HG02588 (cell line): ENCODE measurements around the gene DGKH.
"Not testable (repeated sequence)": the region's sequence is repeated elsewhere in the genome, so short reads cannot be mapped to it uniquely, and the experiment has no call there.

ENCODE experiments used
- ATAC-seq: cut with Tn5 transposase; IDR thresholded peaks from one replicate; pipeline ENCODE4 v1.9.1; 2021; ENCODE audit warnings: mild to moderate bottlenecking, moderate library complexity; ENCODE audit not compliant: unreplicated experiment

The DGKH gene

GRCh38 chr13:42163338-42163737 is 114.9 kb downstream of the DGKH start:
- not testable (repeated sequence) for ATAC-seq

DNA sequence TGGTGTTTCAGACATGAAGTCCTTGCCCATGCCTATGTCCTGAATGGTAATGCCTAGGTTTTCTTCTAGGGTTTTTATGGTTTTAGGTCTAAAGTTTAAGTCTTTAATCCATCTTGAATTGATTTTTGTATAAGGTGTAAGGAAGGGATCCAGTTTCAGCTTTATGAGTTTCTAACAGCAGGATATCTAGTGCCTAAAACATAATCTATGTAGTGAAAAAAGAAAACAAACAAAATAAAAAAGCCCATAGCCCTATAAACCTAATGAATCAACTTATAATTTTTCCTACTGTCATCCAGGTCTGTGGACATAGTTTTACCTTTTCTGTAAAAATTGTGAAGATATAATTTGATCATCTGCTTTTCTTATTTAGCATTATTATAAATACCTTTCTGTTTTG is 115.5 kb downstream of the DGKH start:
- ATAC-seq: not testable (repeated sequence)

DNA sequence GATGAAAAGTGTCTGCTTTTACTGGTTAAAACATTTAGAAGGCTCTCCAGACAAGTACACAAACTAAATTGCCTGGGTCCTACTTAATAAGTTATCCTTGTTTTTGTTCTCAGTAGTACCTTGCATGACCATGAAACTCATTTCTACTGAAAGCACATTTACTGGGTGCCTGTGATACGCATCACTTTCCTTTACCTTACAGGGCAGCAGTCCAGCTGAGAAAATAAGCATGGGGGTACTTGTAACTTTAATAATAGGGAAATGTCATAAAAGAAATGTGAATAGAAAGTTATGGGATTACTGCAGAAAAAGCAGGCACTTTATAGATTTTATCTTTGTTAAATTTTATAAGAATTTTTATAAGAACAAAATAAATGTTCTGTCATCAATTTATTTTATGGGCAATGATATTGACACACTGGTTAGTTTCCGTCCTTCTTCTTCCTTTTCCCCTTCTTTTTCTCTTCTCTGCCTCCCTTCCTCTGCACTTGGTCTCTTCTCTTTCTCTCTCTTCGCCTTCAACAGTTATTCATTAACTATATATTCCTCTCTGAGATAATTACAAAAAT is 116.2 kb downstream of the DGKH start:
- no peak for ATAC-seq

DNA sequence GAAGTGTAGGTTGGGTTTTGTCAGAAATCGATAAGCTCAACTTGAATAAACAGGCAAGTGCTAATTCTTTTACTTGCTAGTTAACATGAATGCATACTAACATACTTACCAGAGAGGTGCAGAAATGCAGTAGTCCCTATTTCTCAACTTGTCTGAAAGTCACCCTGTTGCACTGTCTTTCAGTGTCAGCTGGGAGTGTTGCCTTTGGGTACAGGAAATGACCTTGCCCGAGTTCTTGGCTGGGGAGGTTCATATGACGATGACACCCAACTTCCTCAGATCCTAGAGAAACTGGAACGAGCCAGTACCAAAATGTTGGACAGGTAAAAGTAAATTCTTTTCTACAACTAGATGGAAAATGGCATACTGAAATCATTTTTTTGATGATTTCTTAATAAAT is 120.0 kb downstream of the DGKH start:
- ATAC-seq: no peak

- ATAC-seq: no peak
Observed at GRCh38 chr13:42170029-42170428, 121.6 kb downstream of the DGKH start.

DNA sequence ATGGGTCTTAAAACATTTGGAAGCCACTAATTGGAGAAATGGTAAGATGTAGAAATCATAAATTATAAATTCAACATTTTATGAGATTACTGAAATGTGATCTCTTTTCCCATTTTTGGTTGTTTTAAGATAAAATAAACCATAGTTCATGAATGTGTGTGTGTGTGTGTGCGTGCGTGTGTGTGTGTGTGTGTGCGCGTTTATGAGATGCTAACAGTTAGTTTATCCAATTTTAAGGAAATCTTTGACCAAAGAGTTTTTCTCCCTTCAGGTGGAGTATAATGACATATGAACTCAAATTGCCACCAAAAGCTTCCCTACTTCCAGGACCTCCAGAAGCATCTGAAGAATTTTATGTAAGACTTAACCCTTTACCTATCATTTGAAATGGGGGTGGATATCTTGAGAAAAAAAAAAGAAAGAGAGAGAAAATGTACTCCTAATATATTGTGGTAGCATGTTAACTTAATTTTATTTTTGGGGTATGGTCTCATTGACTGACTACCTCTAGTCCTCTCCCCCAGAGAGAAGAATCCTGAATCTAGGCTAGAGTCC is 125.4 kb downstream of the DGKH start:
- no peak for ATAC-seq

DNA sequence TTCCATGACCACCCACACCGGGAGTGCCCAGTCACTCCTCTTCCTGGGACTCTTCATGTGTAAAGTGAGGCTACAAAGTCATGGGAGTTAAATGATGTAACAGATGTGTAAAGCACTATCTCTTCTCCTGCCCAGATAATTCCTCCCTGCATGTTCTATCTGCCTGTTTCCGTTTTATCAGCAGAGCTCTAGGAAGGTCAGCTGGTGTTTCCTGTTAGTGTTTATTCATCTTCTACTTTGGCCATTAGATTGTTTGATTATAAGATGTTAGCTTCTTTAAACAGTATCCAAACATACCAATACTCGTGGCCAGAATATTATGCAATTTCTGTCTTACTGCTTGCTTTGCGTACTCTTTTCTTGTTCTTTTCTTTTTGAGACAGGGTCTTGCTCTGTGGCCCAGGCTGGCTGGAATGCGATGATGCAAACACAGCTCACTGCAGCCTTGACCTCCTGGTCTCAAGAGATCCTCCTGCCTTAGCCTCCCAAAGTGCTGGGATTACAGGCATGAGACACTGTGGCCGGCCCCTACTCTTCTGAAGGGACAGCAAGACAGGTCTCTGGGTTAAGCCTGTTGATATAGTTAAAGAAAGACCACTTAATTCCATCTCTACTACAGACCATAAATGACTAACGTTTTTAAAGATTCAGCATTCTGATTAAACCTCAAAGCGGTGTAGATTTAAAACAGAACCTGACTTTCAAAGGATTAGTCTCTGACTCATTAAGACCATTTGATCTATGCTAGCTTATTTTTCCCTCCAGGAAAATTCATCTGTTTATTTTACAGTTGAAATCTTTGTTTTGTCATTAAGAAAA is 126.1 kb downstream of the DGKH start:
- no peak for ATAC-seq

DNA sequence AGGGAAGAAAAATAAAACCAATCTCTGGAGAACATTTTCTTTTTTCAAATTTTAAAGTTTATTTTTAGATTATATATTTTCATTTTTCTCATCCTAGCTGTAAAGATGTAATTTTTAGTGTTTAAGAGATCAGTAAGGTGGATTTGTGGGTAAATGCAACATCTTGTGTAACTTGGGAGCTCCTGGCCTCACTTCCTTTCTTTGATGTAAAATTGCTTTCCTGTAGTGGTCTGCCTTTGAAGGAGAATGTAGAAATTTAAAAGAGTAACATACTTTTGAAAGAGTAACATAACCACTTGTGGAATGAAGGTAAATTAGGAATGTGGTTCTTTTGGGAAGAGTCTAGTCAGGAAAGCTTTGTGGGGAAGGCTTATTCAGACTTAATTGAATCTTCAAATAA is 127.8 kb downstream of the DGKH start:
- no peak for ATAC-seq

DNA sequence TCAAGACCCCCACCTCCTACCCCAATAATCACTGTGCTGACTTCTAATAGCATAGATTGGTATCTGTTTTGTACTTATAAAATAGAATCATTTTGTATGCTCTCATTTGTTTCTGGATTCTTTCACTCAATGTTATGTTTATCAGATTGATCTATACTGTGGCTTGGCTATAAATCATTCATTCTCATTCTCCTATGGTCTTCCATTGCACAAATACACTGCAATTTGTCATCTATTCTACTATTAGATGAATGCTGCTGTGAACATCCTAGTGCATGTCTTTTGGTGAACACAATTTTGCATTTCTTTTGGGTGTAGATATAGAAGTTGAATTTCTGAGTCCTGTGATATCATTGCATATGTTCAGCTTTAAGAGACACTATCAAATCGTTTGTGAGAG is 128.7 kb downstream of the DGKH start:
- no peak for ATAC-seq

- ATAC-seq: no peak
Observed at GRCh38 chr13:42181381-42181953, 133.0 kb downstream of the DGKH start.

DNA sequence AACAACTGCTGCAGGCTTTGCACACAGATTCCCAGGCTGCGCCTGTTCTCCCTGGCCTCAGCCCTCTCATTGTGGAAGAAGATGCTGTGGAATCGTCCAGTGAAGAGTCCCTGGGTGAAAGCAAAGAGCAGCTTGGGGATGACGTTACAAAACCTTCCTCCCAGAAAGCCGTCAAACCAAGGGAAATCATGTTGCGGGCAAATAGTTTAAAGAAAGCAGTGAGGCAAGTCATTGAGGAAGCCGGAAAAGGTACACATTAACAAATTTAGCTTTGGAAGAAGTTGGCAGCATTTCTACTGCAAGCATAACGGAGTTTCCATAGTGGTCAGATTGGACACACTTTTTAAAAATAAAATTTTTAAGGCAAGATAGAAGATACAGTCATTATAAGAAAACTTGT is 140.6 kb downstream of the DGKH start:
- ATAC-seq: no peak

GRCh38 chr13:42190529-42190928 is 142.1 kb downstream of the DGKH start:
- ATAC-seq: no peak

DNA sequence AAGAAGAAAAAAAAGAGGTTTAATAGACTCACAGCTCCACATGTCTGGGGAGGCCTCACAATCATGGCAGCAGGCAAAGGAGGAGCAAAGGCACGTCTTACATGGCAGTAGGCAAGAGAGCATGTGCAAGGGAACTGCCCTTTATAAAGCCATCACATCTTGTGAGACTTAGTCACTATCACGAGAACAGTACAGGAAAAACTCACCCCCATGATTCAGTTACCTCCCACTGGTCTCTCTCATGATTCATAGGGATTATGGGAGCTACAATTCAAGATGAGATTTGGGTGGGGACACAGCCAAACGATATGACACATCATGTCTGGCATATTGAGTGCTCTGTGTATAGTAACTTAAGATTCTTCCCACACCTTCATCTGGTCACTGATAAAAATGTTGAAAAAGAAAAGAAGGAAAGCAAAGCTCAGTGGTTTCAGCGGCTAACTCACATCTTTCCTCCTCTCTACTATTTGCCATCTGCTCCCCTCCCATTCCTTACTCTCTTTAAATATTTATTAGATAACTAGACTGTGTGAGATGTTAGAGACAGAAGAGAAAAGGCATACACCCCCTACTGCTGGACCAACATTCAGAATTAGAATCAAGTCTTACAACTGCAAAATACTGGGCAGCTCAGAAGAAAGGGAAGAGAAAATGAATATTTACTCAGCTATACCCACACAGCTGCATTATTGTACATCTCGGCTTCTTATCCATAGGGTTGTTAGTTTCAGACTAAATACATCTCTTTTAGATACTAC is 163.4 kb downstream of the DGKH start:
- no peak for ATAC-seq

GRCh38 chr13:42214446-42214845 is 166.0 kb downstream of the DGKH start:
- ATAC-seq: no peak

GRCh38 chr13:42215578-42216421 is 167.4 kb downstream of the DGKH start:
- ATAC-seq: no peak

GRCh38 chr13:42216422-42216735 is 167.9 kb downstream of the DGKH start:
- ATAC-seq: no peak

DNA sequence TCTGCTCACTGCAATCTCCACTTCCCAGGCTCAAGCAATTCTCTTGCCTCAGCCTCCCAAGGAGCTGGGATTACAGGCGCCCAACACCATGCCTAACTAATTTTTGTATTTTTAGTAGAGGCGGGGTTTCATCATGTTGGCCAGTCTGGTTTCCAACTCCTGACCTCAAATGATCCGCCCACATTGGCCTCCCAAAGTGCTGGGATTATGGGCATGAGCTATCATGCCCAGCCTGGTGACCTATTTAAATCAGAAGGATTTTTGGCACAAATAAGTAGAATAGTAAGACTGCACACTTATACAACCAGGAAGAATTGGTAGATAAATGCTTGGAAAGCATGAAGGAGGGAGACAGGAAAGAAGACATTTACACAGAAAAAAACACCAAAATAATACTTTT is 170.1 kb downstream of the DGKH start:
- no peak for ATAC-seq

- ATAC-seq: no peak
Observed at GRCh38 chr13:42219051-42219450, 170.6 kb downstream of the DGKH start.

- no peak for ATAC-seq
Observed at GRCh38 chr13:42219876-42220275, 171.4 kb downstream of the DGKH start.

GRCh38 chr13:42221121-42221765 is 172.8 kb downstream of the DGKH start:
- ATAC-seq: no peak
